Thoracic aorta (tissue), 2 donors: ENCODE measurements around the gene BTRC. TPM values are rescaled to one million over a fixed set of nuclear protein-coding genes. Genes with fewer than 3 reads are reported as not detected.

ENCODE experiments used
- ATAC-seq: fragments of 150-250 bp; one replicate; pipeline ENCODE4 v1.8.0; 2017; ENCODE audit warnings: low read depth; ENCODE audit not compliant: insufficient number of reproducible peaks, low FRiP score
- DNase-seq: peaks from one replicate; pipeline ENCODE4 v3.0.0-alpha.2; 2020; ENCODE audit warnings: low spot score
- H3K27ac ChIP-seq, 2 donors: fragments of 200-600 bp; sonication (generic); 1 replicate in 1 of 2; 2 replicates in 1 of 2; pipeline ENCODE4 v1.5.1; 2016; ENCODE audit warnings: mild to moderate bottlenecking in 2 of 2, moderate library complexity in 2 of 2
- H3K27me3 ChIP-seq: fragments of 200-600 bp; sonication (generic); replicated peaks from 2 replicates; pipeline ENCODE4 v1.6.0; 2016; ENCODE audit warnings: mild to moderate bottlenecking; ENCODE audit not compliant: insufficient read depth
- H3K36me3 ChIP-seq: fragments of 200-600 bp; sonication (generic); one replicate; pipeline ENCODE4 v1.5.1; 2016
- H3K4me1 ChIP-seq, 2 donors: fragments of 200-600 bp; sonication (generic); 1 replicate in 1 of 2; 2 replicates in 1 of 2; pipeline versions ENCODE4 v1.5.1 to v1.6.0; 2016; ENCODE audit warnings: low read depth in 2 of 2, mild to moderate bottlenecking in 1 of 2; ENCODE audit not compliant: control insufficient read depth in 1 of 2
- H3K4me3 ChIP-seq: fragments of 200-600 bp; sonication (generic); 2 replicates; pipeline ENCODE4 v1.5.1; 2016; ENCODE audit warnings: mild to moderate bottlenecking
- H3K9me3 ChIP-seq: fragments of 200-600 bp; sonication (generic); 2 replicates; pipeline ENCODE4 v1.5.1; 2016
- CTCF ChIP-seq: fragments of 200-600 bp; sonication (generic); IDR thresholded peaks from one replicate; pipeline ENCODE4 v1.5.1; 2019; ENCODE audit warnings: antibody characterized with exemption
- total RNA-seq, 2 donors: library from RNA; depleted of rRNA; stranded (reverse); fragments of >200 nt; gene quantifications; one replicate each; pipeline versions ENCODE4 v1.1.0 to v1.2.3, GENCODE V29; 2016

The BTRC gene
- total RNA-seq, 2 donors from 2014 or later = 8.4 to 12.9 TPM

DNA sequence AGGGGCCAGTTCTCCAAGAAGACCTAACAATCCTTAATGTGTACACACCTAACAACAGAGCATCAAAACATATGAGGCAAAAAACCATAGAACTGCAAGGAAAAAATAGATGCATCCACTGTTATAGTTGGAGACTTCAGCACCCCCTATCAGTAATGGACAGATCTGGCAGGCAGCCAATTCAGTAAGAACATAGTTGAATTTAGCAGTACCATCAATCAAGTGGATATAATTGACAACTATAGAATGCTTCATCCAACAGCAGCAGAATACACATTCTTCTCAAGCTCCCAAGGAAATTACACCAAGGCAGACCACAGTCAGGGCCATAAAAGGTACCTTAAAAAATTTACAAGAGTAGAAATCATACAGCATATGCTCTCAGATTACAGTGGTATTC is 191.9 kb downstream of the BTRC start:
- Histone ChIP-seq H3K36me3 (no peaks in the 10 kb centered on the region), H3K4me3 (no peak overlapping the region), H3K9me3 (no peaks in the 10 kb centered on the region), H3K27ac (no peak overlapping the region), H3K4me1 (peaks cover 0 to 9% of the 10 kb centered on the region in 2 donors), H3K27me3 (no peaks in the 10 kb centered on the region)
- TF ChIP-seq CTCF = no peak
- ATAC-seq (no peak), DNase-seq (no peak)

DNA sequence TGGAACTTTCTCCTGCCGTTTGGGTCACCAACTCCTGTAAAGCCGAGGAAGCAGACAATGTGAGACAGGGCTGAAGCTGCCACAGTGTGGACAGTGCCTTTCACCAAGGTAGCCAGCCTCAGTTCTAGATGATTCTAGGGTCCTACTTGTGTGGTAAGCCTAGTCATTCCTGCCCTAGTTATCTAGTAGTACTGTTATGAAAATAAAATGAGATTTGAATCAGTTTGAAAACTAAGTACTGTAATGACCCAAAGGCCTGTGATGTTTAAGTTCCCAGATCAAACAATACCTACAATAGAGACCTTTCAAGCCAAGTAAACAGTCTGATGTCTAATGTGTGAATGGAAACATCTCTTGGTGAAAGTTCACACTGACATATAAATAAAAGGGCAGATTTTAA is 197.0 kb downstream of the BTRC start:
- no peak for TF ChIP-seq CTCF
- H3K4me1 ChIP-seq = peaks cover 0 to 9% of the 10 kb centered on the region in 2 donors
- H3K4me3 ChIP-seq = no peak overlapping the region
- ATAC-seq (no peak), DNase-seq (no peak)
- H3K27ac ChIP-seq = no peak overlapping the region
- peaks cover 18% of the 10 kb centered on the region for H3K36me3 ChIP-seq
- H3K9me3 ChIP-seq = no peaks in the 10 kb centered on the region
- no peaks in the 10 kb centered on the region for H3K27me3 ChIP-seq

GRCh38 chr10:101552442-101552841 is 198.5 kb downstream of the BTRC start:
- peaks cover 18% of the 10 kb centered on the region for H3K36me3 ChIP-seq
- peaks cover 0 to 9% of the 10 kb centered on the region in 2 donors for H3K4me1 ChIP-seq
- no peaks in the 10 kb centered on the region for H3K9me3 ChIP-seq
- H3K27ac ChIP-seq = no peak overlapping the region
- ATAC-seq (no peak), DNase-seq (no peak)
- no peak overlapping the region for H3K4me3 ChIP-seq
- no peak for TF ChIP-seq CTCF
- H3K27me3 ChIP-seq = no peaks in the 10 kb centered on the region

DNA sequence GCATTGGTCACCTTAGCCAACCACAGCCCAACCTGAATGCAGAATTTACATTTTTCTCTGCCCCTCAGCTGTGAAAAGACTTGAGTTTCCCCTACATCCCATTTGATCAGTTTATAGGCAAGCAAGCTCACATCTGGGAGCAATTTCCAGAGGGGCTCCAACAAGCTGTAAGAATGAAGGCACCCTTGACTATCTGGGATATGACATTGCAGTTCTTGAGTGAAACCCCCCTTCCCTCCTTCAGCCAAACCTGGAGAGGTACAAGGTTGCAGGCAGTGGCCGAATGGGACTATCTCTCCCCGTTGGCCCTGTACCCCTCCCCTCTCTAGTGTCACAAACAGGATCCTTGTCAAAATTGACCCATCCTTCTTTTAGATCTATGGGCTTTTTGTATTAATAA is 203.6 kb downstream of the BTRC start:
- TF ChIP-seq CTCF = no peak
- Histone ChIP-seq H3K27me3 (no peaks in the 10 kb centered on the region), H3K36me3 (peaks cover 12% of the 10 kb centered on the region), H3K9me3 (no peaks in the 10 kb centered on the region), H3K4me3 (no peak overlapping the region), H3K4me1 (no peaks in the 10 kb centered on the region), H3K27ac (no peak overlapping the region)
- DNase-seq (no peak), ATAC-seq (no peak)

DNA sequence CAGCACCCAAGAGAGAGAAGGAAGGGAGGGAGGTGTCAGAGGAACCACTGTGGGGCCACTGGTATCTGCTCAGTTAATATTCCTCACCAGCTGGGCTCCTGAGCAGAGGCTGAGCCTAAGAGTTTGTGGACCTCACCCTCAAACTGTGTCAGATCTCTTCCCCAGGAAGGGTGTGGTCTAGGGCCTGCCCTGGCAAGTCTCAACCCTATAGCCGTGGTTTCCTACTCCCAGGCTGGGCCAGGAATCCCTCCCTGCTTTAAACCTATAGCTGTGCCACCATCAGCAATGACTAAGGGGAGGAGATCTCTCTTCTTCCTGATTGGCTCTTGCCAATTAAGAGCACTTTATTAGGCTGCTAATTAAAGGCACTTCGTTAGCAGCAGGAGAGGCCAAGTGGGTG is 204.2 kb downstream of the BTRC start:
- Histone ChIP-seq H3K9me3 (no peaks in the 10 kb centered on the region), H3K36me3 (peaks cover 8% of the 10 kb centered on the region), H3K4me3 (no peak overlapping the region), H3K27ac (no peak overlapping the region), H3K4me1 (no peaks in the 10 kb centered on the region), H3K27me3 (no peaks in the 10 kb centered on the region)
- ATAC-seq (no peak), DNase-seq (no peak)
- no peak for TF ChIP-seq CTCF
